NCI-H526 (cell line): Measurements from ENCODE around the gene ZFYVE16.
"Not testable (repeated sequence)": the region's sequence is repeated elsewhere in the genome, so short reads cannot be mapped to it uniquely, and the experiment has no call there.

ENCODE experiments used
- DNase-seq, 2 experiments: peaks; one replicate each; lab custom pipeline; 2025; lab: John Stamatoyannopoulos, UW

The ZFYVE16 gene

GRCh38 chr5:80409367-80409966 is 1.6 kb downstream of the ZFYVE16 start:
- DNase-seq, result peak in 1 of 2 experiments; percentile 1

- no peak for DNase-seq
These were observed 3.8 kb downstream of the ZFYVE16 start for GRCh38 chr5:80411589-80412219.

GRCh38 chr5:80414113-80414512 is 6.2 kb downstream of the ZFYVE16 start:
- no peak for DNase-seq

GRCh38 chr5:80417973-80418372 is 10.1 kb downstream of the ZFYVE16 start:
- DNase-seq, result no peak

- DNase-seq, result not testable (repeated sequence)
These were observed 16.5 kb downstream of the ZFYVE16 start for GRCh38 chr5:80424365-80424764.

- DNase-seq, result no peak
These were observed 27.6 kb downstream of the ZFYVE16 start for GRCh38 chr5:80435476-80435875.

- no peak for DNase-seq
These were observed 29.5 kb downstream of the ZFYVE16 start for GRCh38 chr5:80437326-80437725.

- DNase-seq, result no peak
These were observed 30.9 kb downstream of the ZFYVE16 start for GRCh38 chr5:80438739-80439138.

GRCh38 chr5:80439213-80439612 is 31.3 kb downstream of the ZFYVE16 start:
- no peak for DNase-seq

GRCh38 chr5:80442742-80443141 is 34.9 kb downstream of the ZFYVE16 start:
- no peak for DNase-seq

GRCh38 chr5:80453366-80453765 is 45.5 kb downstream of the ZFYVE16 start:
- DNase-seq, result no peak

GRCh38 chr5:80463269-80463668 is 55.4 kb downstream of the ZFYVE16 start:
- DNase-seq, result no peak

- DNase-seq, result no peak
These were observed 59.0 kb downstream of the ZFYVE16 start for GRCh38 chr5:80466669-80467485.

- no peak for DNase-seq
These were observed 60.3 kb downstream of the ZFYVE16 start for GRCh38 chr5:80468131-80468530.

GRCh38 chr5:80470631-80471030 is 62.8 kb downstream of the ZFYVE16 start:
- not testable (repeated sequence) for DNase-seq

GRCh38 chr5:80474929-80475328 is 67.1 kb downstream of the ZFYVE16 start:
- DNase-seq, result no peak

- DNase-seq, result no peak
These were observed 71.8 kb downstream of the ZFYVE16 start for GRCh38 chr5:80479713-80480112.

- DNase-seq, result no peak
These were observed 72.5 kb downstream of the ZFYVE16 start for GRCh38 chr5:80480354-80480753.

- peak; percentile 1 to 46 for DNase-seq
These were observed 73.4 kb downstream of the ZFYVE16 start for GRCh38 chr5:80481019-80481893.

- no peak for DNase-seq
These were observed 74.7 kb downstream of the ZFYVE16 start for GRCh38 chr5:80482578-80482977.

- no peak for DNase-seq
These were observed 75.9 kb downstream of the ZFYVE16 start for GRCh38 chr5:80483636-80484232.

GRCh38 chr5:80487444-80487828 is 79.6 kb downstream of the ZFYVE16 start:
- DNase-seq, result no peak
